Kidney (tissue), 14 donors: ENCODE results near the gene SARS1. TPM values are rescaled to one million over a fixed set of nuclear protein-coding genes. Genes with fewer than 3 reads are reported as not detected.
A peak's percentile ranks its signal among the peaks of the same experiment; 100 is the strongest.

Source experiments
- DNase-seq, 5 donors: peaks; one replicate each; pipeline ENCODE4 v3.0.0-alpha.2; 2013 to 2020
- FAIRE-seq: peaks from 2 replicates; lab custom pipeline; 2012; peaks lifted over from hg19 to GRCh38; lab: Jason Lieb, UNC
- H3K27ac ChIP-seq, 2 donors: one replicate each; pipeline ENCODE4 v1.7.0; 2013; ENCODE audit warnings: low read depth in 2 of 2, low read length in 2 of 2, inconsistent platforms in 1 of 2
- H3K27me3 ChIP-seq: one replicate; pipeline ENCODE4 v1.7.1; 2013; ENCODE audit warnings: low read length, inconsistent platforms; ENCODE audit not compliant: control insufficient read depth, insufficient read depth
- H3K36me3 ChIP-seq, 3 donors: one replicate each; pipeline versions ENCODE4 v1.7.0 to v1.7.1; 2013; ENCODE audit warnings: low read length in 3 of 3, control low read depth in 1 of 3, inconsistent platforms in 1 of 3; ENCODE audit not compliant: insufficient read depth in 3 of 3, control insufficient read depth in 2 of 3
- H3K4me1 ChIP-seq, 3 donors: one replicate each; pipeline versions ENCODE4 v1.7.0 to v1.7.1; 2013; ENCODE audit warnings: low read length in 3 of 3, inconsistent platforms in 1 of 3, low read depth in 1 of 3; ENCODE audit not compliant: control insufficient read depth in 2 of 3, insufficient read depth in 2 of 3
- H3K4me3 ChIP-seq, 3 donors: one replicate each; pipeline versions ENCODE4 v1.7.0 to v1.8.1; 2013; ENCODE audit warnings: low read length in 3 of 3, control low read depth in 1 of 3, inconsistent platforms in 1 of 3
- H3K9ac ChIP-seq, 3 donors: one replicate each; pipeline versions ENCODE4 v1.7.0 to v1.7.1; 2013; ENCODE audit warnings: low read length in 3 of 3, control low read depth in 1 of 3, inconsistent platforms in 1 of 3
- H3K9me3 ChIP-seq, 3 donors: one replicate each; pipeline versions ENCODE4 v1.7.0 to v1.7.1; 2013; ENCODE audit warnings: low read length in 3 of 3, control low read depth in 1 of 3, inconsistent platforms in 1 of 3; ENCODE audit not compliant: control insufficient read depth in 2 of 3, insufficient read depth in 1 of 3
- intact Hi-C: fragments of 100-400 bp; cut with DNase I; formaldehyde crosslinking; loops from one replicate; pipeline ENCODE4 v1.11.1; 2022
- polyA plus RNA-seq: library from polyadenylated mRNA; stranded (reverse); fragments of 350-450 nt; fragmentation: Illumina TruSeq; extraction: RNeasy Lipid Tissue Mini Kit (QIAGEN cat#74804); gene quantifications from one replicate; pipeline ENCODE4 v1.2.3, GENCODE V29; 2014; ENCODE audit warnings: low read depth, low replicate concordance; ENCODE audit not compliant: insufficient read depth
- total RNA-seq: library from RNA; stranded (reverse); fragmentation: NEBNext Ultra II Directional; extraction: Animal tissue kit (Norgen Biotek cat#: 25700); gene quantifications from one replicate; pipeline ENCODE4 v1.2.1, GENCODE V29; 2021
- TF ChIP-seq, protein P1 (sequence below): IDR thresholded peaks from 3 replicates; pipeline ENCODE4 v1.5.1; 2012; ENCODE audit warnings: mild to moderate bottlenecking, moderate library complexity, borderline replicate concordance; ENCODE audit not compliant: insufficient read depth; ENCODE audit errors: extremely low read depth
- donor health status: control.
- donor health status: control.
- donor health status: control.
- donor health status: control.
- donor health status: control.
- donor health status: DM: yes; HTN: yes; CAD: no.
- donor health status: Normal renal cell carcinoma (clear cell type).

The SARS1 gene
- total and polyA plus RNA-seq, 2 donors from 2014 or later: 114 to 181 TPM

- H3K4me3 ChIP-seq: no peak overlapping the region
- no peak overlapping the region for H3K9ac ChIP-seq
- H3K27ac ChIP-seq: no peak overlapping the region
- no peaks in the 10 kb centered on the region for H3K4me1 ChIP-seq
- H3K9me3 ChIP-seq: no peaks in the 10 kb centered on the region
- no peak for DNase-seq
- no peaks in the 10 kb centered on the region for H3K27me3 ChIP-seq
- intact Hi-C loops: no loop called here
- no peaks in the 10 kb centered on the region for H3K36me3 ChIP-seq
- TF ChIP-seq, protein P1, sequence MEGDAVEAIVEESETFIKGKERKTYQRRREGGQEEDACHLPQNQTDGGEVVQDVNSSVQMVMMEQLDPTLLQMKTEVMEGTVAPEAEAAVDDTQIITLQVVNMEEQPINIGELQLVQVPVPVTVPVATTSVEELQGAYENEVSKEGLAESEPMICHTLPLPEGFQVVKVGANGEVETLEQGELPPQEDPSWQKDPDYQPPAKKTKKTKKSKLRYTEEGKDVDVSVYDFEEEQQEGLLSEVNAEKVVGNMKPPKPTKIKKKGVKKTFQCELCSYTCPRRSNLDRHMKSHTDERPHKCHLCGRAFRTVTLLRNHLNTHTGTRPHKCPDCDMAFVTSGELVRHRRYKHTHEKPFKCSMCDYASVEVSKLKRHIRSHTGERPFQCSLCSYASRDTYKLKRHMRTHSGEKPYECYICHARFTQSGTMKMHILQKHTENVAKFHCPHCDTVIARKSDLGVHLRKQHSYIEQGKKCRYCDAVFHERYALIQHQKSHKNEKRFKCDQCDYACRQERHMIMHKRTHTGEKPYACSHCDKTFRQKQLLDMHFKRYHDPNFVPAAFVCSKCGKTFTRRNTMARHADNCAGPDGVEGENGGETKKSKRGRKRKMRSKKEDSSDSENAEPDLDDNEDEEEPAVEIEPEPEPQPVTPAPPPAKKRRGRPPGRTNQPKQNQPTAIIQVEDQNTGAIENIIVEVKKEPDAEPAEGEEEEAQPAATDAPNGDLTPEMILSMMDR: no peak
- FAIRE-seq: no peak
These were observed 50.6 kb downstream of the SARS1 start for GRCh38 chr1:109264379-109264755.

GRCh38 chr1:109265016-109265415 is 51.3 kb downstream of the SARS1 start:
- H3K4me1 ChIP-seq: no peaks in the 10 kb centered on the region
- no peaks in the 10 kb centered on the region for H3K27me3 ChIP-seq
- no peak overlapping the region for H3K9ac ChIP-seq
- H3K9me3 ChIP-seq: no peaks in the 10 kb centered on the region
- TF ChIP-seq, protein P1: no peak
- no peak overlapping the region for H3K27ac ChIP-seq
- H3K36me3 ChIP-seq: no peaks in the 10 kb centered on the region
- no peak for FAIRE-seq
- intact Hi-C loops: no loop called here
- H3K4me3 ChIP-seq: no peak overlapping the region
- DNase-seq: peak in 1 of 5 donors; percentile 62

GRCh38 chr1:109265741-109266330 is 52.1 kb downstream of the SARS1 start:
- TF ChIP-seq, protein P1: no peak
- Histone ChIP-seq H3K4me1 (no peaks in the 10 kb centered on the region), H3K36me3 (no peaks in the 10 kb centered on the region), H3K9ac (no peak overlapping the region), H3K27ac (no peak overlapping the region), H3K4me3 (no peak overlapping the region), H3K27me3 (no peaks in the 10 kb centered on the region), H3K9me3 (no peaks in the 10 kb centered on the region)
- intact Hi-C loops: no loop called here
- DNase-seq (peak in 1 of 5 donors; percentile 65), FAIRE-seq (no peak)

GRCh38 chr1:109266965-109267364 is 53.2 kb downstream of the SARS1 start:
- Histone ChIP-seq H3K4me1 (no peaks in the 10 kb centered on the region), H3K27me3 (no peaks in the 10 kb centered on the region), H3K4me3 (no peak overlapping the region), H3K9me3 (no peaks in the 10 kb centered on the region), H3K27ac (no peak overlapping the region), H3K36me3 (no peaks in the 10 kb centered on the region), H3K9ac (no peak overlapping the region)
- intact Hi-C loops: no loop called here
- FAIRE-seq: no peak
- TF ChIP-seq, protein P1: no peak
- peak in 1 of 5 donors; percentile 53 for DNase-seq
